Neural progenitor cell (in vitro differentiated cells): Measurements from ENCODE around the gene STARD10. TPM values are rescaled to one million over a fixed set of nuclear protein-coding genes. Genes with fewer than 3 reads are reported as not detected.

Experiments
- DNase-seq: peaks from one replicate; pipeline ENCODE4 v3.0.0-alpha.2; 2016; ENCODE audit warnings: low spot score
- H2AFZ ChIP-seq: fragments of 200-600 bp; sonication (generic); replicated peaks from 2 replicates; pipeline ENCODE4 v1.6.1; 2016; ENCODE audit warnings: antibody characterized with exemption
- H3F3A ChIP-seq: fragments of 200-600 bp; sonication (generic); 2 replicates; pipeline ENCODE4 v1.6.1; 2016; ENCODE audit warnings: antibody characterized with exemption, low read depth
- H3K27ac ChIP-seq: fragments of 200-600 bp; sonication (generic); 2 replicates; pipeline ENCODE4 v1.5.1; 2016; ENCODE audit warnings: mild to moderate bottlenecking
- H3K27me3 ChIP-seq: fragments of 200-600 bp; sonication (generic); 2 replicates; pipeline ENCODE4 v1.6.1; 2016; ENCODE audit warnings: mild to moderate bottlenecking, moderate library complexity
- H3K36me3 ChIP-seq: fragments of 200-600 bp; sonication (generic); 2 replicates; pipeline ENCODE4 v1.5.1; 2016
- H3K4me1 ChIP-seq: fragments of 200-600 bp; sonication (generic); 2 replicates; pipeline ENCODE4 v1.6.1; 2016; ENCODE audit warnings: mixed run types
- H3K4me2 ChIP-seq: fragments of 200-600 bp; sonication (generic); 2 replicates; pipeline ENCODE4 v1.6.1; 2016
- H3K4me3 ChIP-seq: fragments of 200-600 bp; sonication (generic); 2 replicates; pipeline ENCODE4 v1.5.1; 2016
- H3K79me2 ChIP-seq: fragments of 200-600 bp; sonication (generic); 2 replicates; pipeline ENCODE4 v1.6.1; 2016; ENCODE audit warnings: low read depth
- H3K9ac ChIP-seq: fragments of 200-600 bp; sonication (generic); 2 replicates; pipeline ENCODE4 v1.6.1; 2016
- H3K9me3 ChIP-seq: fragments of 200-600 bp; sonication (generic); 2 replicates; pipeline ENCODE4 v1.5.1; 2016; ENCODE audit warnings: low read depth
- H4K20me1 ChIP-seq: fragments of 200-600 bp; sonication (generic); 2 replicates; pipeline ENCODE4 v1.6.1; 2016; ENCODE audit warnings: low read depth
- H3K27ac Mint-ChIP-seq: 3 replicates; pipeline ENCODE4 v1.8.0; 2021; ENCODE audit warnings: mixed read lengths
- H3K27me3 Mint-ChIP-seq: 2 replicates; pipeline ENCODE4 v1.8.0; 2022; ENCODE audit warnings: low read depth, mild to moderate bottlenecking, inconsistent platforms, moderate library complexity, mixed read lengths; ENCODE audit not compliant: insufficient read depth
- H3K36me3 Mint-ChIP-seq: 3 replicates; pipeline ENCODE4 v1.8.0; 2021; ENCODE audit warnings: mixed read lengths
- H3K4me1 Mint-ChIP-seq: 3 replicates; pipeline ENCODE4 v1.8.0; 2021; ENCODE audit warnings: mixed read lengths
- H3K4me3 Mint-ChIP-seq: 3 replicates; pipeline ENCODE4 v1.8.0; 2021; ENCODE audit warnings: mild to moderate bottlenecking, moderate library complexity, mixed read lengths
- H3K9me3 Mint-ChIP-seq: 3 replicates; pipeline ENCODE4 v1.8.0; 2020; ENCODE audit warnings: mixed read lengths
- CTCF ChIP-seq: fragments of 200-600 bp; sonication (generic); IDR thresholded peaks from 2 replicates; pipeline ENCODE4 v1.5.1; 2017; ENCODE audit warnings: antibody characterized with exemption, mild to moderate bottlenecking
- EZH2 ChIP-seq: fragments of 200-600 bp; sonication (generic); IDR thresholded peaks from 2 replicates; pipeline ENCODE4 v1.6.1; 2017; ENCODE audit warnings: antibody characterized with exemption, mild to moderate bottlenecking, moderate library complexity
- EZH2phosphoT487 ChIP-seq: fragments of 200-600 bp; sonication (generic); IDR thresholded peaks from 2 replicates; pipeline ENCODE4 v1.6.1; 2017; ENCODE audit warnings: antibody characterized with exemption
- total RNA-seq: library from RNA; depleted of rRNA; stranded (reverse); fragments of >200 nt; gene quantifications from 2 replicates; pipeline ENCODE4 v1.2.3, GENCODE V29; 2015; ENCODE audit warnings: low replicate concordance

Gene STARD10
- total RNA-seq, 1 donor from 2014 or later = 13.0 TPM

GRCh38 chr11:72741429-72741833 lies 52.4 kb downstream of the STARD10 start:
- no peaks in the 10 kb centered on the region for H3K36me3 ChIP-seq
- no peaks in the 10 kb centered on the region for H4K20me1 ChIP-seq
- H3K4me2 ChIP-seq = peak overlapping the region; percentile 16
- Mint-ChIP-seq H3K27me3 (no peaks in the 10 kb centered on the region), H3K4me1 (peaks cover 31% of the 10 kb centered on the region), H3K4me3 (no peak overlapping the region), H3K36me3 (no peaks in the 10 kb centered on the region), H3K27ac (peak overlapping the region; percentile 77), H3K9me3 (no peaks in the 10 kb centered on the region)
- peaks cover 10% of the 10 kb centered on the region for H3K4me1 ChIP-seq
- no peaks in the 10 kb centered on the region for H3K9me3 ChIP-seq
- peak; percentile 38 for DNase-seq
- no peak overlapping the region for H3K27ac ChIP-seq
- no peak overlapping the region for H2AFZ ChIP-seq
- no peaks in the 10 kb centered on the region for H3F3A ChIP-seq
- H3K79me2 ChIP-seq = peaks cover 6% of the 10 kb centered on the region
- no peak overlapping the region for H3K4me3 ChIP-seq
- H3K27me3 ChIP-seq = no peaks in the 10 kb centered on the region
- TF ChIP-seq EZH2phosphoT487 (no peak), EZH2 (no peak), CTCF (no peak)
- peak overlapping the region; percentile 11 for H3K9ac ChIP-seq

- Histone ChIP-seq H4K20me1 (no peaks in the 10 kb centered on the region), H3K27ac (no peak overlapping the region), H3K79me2 (peaks cover 6% of the 10 kb centered on the region), H3K36me3 (no peaks in the 10 kb centered on the region), H3K9me3 (no peaks in the 10 kb centered on the region), H3K4me1 (peaks cover 10% of the 10 kb centered on the region), H3K4me2 (peak overlapping the region; percentile 16), H2AFZ (no peak overlapping the region), H3K9ac (peak overlapping the region; percentile 11), H3F3A (no peaks in the 10 kb centered on the region), H3K4me3 (no peak overlapping the region), H3K27me3 (no peaks in the 10 kb centered on the region)
- Mint-ChIP-seq H3K4me1 (peaks cover 35% of the 10 kb centered on the region), H3K36me3 (no peaks in the 10 kb centered on the region), H3K27me3 (no peaks in the 10 kb centered on the region), H3K4me3 (no peak overlapping the region), H3K27ac (peak overlapping the region; percentile 77), H3K9me3 (no peaks in the 10 kb centered on the region)
- TF ChIP-seq EZH2 (no peak), EZH2phosphoT487 (no peak), CTCF (no peak)
- DNase-seq = no peak
These were observed 53.1 kb downstream of the STARD10 start for GRCh38 chr11:72740562-72741428.

GRCh38 chr11:72740060-72740424 lies 53.8 kb downstream of the STARD10 start:
- H3K36me3 Mint-ChIP-seq = no peaks in the 10 kb centered on the region

More at GRCh38 chr11:72740060-72740424, 53.8 kb downstream of the STARD10 start:
- Mint-ChIP-seq H3K4me3 (no peak overlapping the region), H3K9me3 (no peaks in the 10 kb centered on the region), H3K4me1 (peaks cover 39% of the 10 kb centered on the region), H3K27me3 (no peaks in the 10 kb centered on the region), H3K27ac (no peak overlapping the region)
- Histone ChIP-seq H3K9me3 (no peaks in the 10 kb centered on the region), H3K4me2 (no peak overlapping the region), H3K4me3 (no peak overlapping the region), H3K36me3 (no peaks in the 10 kb centered on the region), H4K20me1 (no peaks in the 10 kb centered on the region), H2AFZ (no peak overlapping the region), H3K79me2 (peaks cover 6% of the 10 kb centered on the region), H3K4me1 (peaks cover 10% of the 10 kb centered on the region), H3K27me3 (no peaks in the 10 kb centered on the region), H3K9ac (no peak overlapping the region), H3K27ac (no peak overlapping the region), H3F3A (no peaks in the 10 kb centered on the region)
- DNase-seq = no peak
- TF ChIP-seq CTCF (no peak), EZH2 (no peak)
